ENCODE data around the gene PKP4.

Gene PKP4, protein sequence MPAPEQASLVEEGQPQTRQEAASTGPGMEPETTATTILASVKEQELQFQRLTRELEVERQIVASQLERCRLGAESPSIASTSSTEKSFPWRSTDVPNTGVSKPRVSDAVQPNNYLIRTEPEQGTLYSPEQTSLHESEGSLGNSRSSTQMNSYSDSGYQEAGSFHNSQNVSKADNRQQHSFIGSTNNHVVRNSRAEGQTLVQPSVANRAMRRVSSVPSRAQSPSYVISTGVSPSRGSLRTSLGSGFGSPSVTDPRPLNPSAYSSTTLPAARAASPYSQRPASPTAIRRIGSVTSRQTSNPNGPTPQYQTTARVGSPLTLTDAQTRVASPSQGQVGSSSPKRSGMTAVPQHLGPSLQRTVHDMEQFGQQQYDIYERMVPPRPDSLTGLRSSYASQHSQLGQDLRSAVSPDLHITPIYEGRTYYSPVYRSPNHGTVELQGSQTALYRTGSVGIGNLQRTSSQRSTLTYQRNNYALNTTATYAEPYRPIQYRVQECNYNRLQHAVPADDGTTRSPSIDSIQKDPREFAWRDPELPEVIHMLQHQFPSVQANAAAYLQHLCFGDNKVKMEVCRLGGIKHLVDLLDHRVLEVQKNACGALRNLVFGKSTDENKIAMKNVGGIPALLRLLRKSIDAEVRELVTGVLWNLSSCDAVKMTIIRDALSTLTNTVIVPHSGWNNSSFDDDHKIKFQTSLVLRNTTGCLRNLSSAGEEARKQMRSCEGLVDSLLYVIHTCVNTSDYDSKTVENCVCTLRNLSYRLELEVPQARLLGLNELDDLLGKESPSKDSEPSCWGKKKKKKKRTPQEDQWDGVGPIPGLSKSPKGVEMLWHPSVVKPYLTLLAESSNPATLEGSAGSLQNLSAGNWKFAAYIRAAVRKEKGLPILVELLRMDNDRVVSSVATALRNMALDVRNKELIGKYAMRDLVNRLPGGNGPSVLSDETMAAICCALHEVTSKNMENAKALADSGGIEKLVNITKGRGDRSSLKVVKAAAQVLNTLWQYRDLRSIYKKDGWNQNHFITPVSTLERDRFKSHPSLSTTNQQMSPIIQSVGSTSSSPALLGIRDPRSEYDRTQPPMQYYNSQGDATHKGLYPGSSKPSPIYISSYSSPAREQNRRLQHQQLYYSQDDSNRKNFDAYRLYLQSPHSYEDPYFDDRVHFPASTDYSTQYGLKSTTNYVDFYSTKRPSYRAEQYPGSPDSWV

GRCh38 chr2:158456309-158457066 lies at the start of gene PKP4, which contains the start of gene CCDC148:
Gene PKP4 (plus strand): TSS chr2:158456952. CDS start chr2:158533185, 76,233 bp downstream.
Gene CCDC148 (minus strand): TSS chr2:158456753. CDS start chr2:158456439, 314 bp downstream.
- Histone ChIP-seq H3K4me3 (peak within 1 kb of the TSS; percentile 96), H3K36me3 (ENCODE audit: insufficient read depth, low read length) (no peaks in the 10 kb centered on the region), H3K27ac (no peak within 1 kb of the TSS), H3K9me3 (ENCODE audit: low read depth, low read length) (no peaks in the 10 kb centered on the region), H3K9ac (ENCODE audit: insufficient read length) (peak within 1 kb of the TSS; percentile 80)
- TF ChIP-seq POLR2AphosphoS5 (IDR thresholded peaks at IDR 0.05; ENCODE audit: borderline replicate concordance, low read depth, low read length) (0 out of 2 replicates have a peak, but pooled peaks have one; percentile 15), EZH2 (IDR thresholded peaks at IDR 0.05) (no peak), FOXP2 (optimal IDR thresholded peaks at IDR 0.05; ENCODE audit: control extremely low read depth, extremely low read length, insufficient read depth) (no peak)
- DNase-seq (ENCODE audit: low read depth, low spot score) = no peak

- H3K9ac ChIP-seq (ENCODE audit: insufficient read length) = no peak overlapping the region
- no peaks in the 10 kb centered on the region for H3K36me3 ChIP-seq (ENCODE audit: insufficient read depth, low read length)
- no peak overlapping the region for H3K4me3 ChIP-seq
- no peaks in the 10 kb centered on the region for H3K9me3 ChIP-seq (ENCODE audit: low read depth, low read length)
- TF ChIP-seq FOXP2 (optimal IDR thresholded peaks at IDR 0.05; ENCODE audit: control extremely low read depth, extremely low read length, insufficient read depth) (no peak), POLR2AphosphoS5 (IDR thresholded peaks at IDR 0.05; ENCODE audit: borderline replicate concordance, low read depth, low read length) (no peak), EZH2 (IDR thresholded peaks at IDR 0.05) (no peak)
- no peak for DNase-seq (ENCODE audit: low read depth, low spot score)
- H3K27ac ChIP-seq = no peak overlapping the region
These were observed 49.7 kb upstream of the PKP4 start for GRCh38 chr2:158407031-158407430.

DNA sequence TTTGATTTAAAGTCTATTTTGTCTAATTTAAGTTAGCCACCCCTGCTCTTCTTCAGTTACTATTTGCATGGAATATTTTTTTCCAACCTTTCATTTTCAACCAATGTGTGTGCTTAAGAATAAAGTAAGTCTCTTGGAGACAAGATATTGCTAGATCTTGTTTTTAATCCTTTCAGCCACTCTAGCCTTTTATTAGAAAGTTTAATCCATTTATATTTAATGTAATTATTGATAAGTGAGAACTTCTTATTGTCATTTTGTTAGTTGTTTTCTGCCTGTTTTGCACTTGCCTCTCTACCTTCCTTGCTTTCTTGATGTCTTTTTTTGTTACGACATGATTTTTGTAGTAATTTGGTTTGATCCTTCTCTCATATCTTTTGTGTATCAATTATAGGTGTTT lies 46.6 kb upstream of the PKP4 start:
- H3K4me3 ChIP-seq = no peak overlapping the region
- no peak overlapping the region for H3K9ac ChIP-seq (ENCODE audit: insufficient read length)
- no peak for DNase-seq (ENCODE audit: low read depth, low spot score)
- TF ChIP-seq FOXP2 (optimal IDR thresholded peaks at IDR 0.05; ENCODE audit: control extremely low read depth, extremely low read length, insufficient read depth) = no peak
- no peak for TF ChIP-seq EZH2 (IDR thresholded peaks at IDR 0.05)
- no peak for TF ChIP-seq POLR2AphosphoS5 (IDR thresholded peaks at IDR 0.05; ENCODE audit: borderline replicate concordance, low read depth, low read length)
- H3K27ac ChIP-seq = no peak overlapping the region
- H3K36me3 ChIP-seq (ENCODE audit: insufficient read depth, low read length) = no peaks in the 10 kb centered on the region
- H3K9me3 ChIP-seq (ENCODE audit: low read depth, low read length) = no peaks in the 10 kb centered on the region

DNA sequence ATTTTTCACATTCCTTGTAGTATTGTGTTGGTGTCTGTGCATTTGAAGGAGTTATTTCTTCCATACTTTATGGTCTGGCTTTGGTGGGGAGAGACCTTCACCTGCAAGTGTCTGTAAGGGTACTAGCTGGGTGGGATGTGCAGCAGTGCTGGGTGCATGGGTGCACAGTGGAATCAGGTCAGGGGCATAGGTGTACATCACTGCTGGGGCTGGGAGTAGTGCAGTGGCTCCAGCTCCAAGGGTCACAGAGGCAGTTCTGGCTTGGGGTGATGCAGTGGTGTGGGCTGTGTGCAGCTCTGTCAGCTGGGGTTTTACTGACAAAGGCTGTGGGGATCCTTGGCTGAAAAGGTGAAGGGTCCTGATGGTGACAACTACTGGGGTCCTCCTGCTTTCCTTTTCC lies 45.0 kb upstream of the PKP4 start:
- no peak for DNase-seq (ENCODE audit: low read depth, low spot score)
- no peaks in the 10 kb centered on the region for H3K36me3 ChIP-seq (ENCODE audit: insufficient read depth, low read length)
- H3K9ac ChIP-seq (ENCODE audit: insufficient read length) = no peak overlapping the region
- H3K9me3 ChIP-seq (ENCODE audit: low read depth, low read length) = no peaks in the 10 kb centered on the region
- TF ChIP-seq EZH2 (IDR thresholded peaks at IDR 0.05) (no peak), POLR2AphosphoS5 (IDR thresholded peaks at IDR 0.05; ENCODE audit: borderline replicate concordance, low read depth, low read length) (no peak), FOXP2 (optimal IDR thresholded peaks at IDR 0.05; ENCODE audit: control extremely low read depth, extremely low read length, insufficient read depth) (no peak)
- H3K4me3 ChIP-seq = no peak overlapping the region
- H3K27ac ChIP-seq = no peak overlapping the region

DNA sequence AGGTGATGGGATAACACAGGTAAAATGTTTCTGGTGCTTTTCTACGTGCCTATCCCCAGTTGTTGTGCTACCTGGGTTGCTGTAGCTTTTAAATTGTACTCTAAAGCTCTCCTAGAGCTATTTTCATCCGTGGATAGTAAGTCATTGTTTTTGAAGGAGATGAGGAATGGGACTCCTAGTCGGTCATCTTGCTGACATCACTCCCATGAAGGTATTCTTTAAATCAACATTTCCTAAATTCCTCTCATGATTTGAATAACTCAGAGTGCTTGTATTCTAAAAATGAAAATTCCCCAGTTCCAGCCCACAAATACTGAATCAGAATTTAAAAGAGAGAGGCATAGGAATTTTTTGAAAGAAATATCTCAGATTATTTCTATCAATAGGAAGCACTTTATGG lies 44.5 kb upstream of the PKP4 start:
- Histone ChIP-seq H3K36me3 (ENCODE audit: insufficient read depth, low read length) (no peaks in the 10 kb centered on the region), H3K27ac (no peak overlapping the region), H3K4me3 (no peak overlapping the region), H3K9ac (ENCODE audit: insufficient read length) (no peak overlapping the region), H3K9me3 (ENCODE audit: low read depth, low read length) (no peaks in the 10 kb centered on the region)
- no peak for DNase-seq (ENCODE audit: low read depth, low spot score)
- TF ChIP-seq EZH2 (IDR thresholded peaks at IDR 0.05) (no peak), POLR2AphosphoS5 (IDR thresholded peaks at IDR 0.05; ENCODE audit: borderline replicate concordance, low read depth, low read length) (no peak), FOXP2 (optimal IDR thresholded peaks at IDR 0.05; ENCODE audit: control extremely low read depth, extremely low read length, insufficient read depth) (no peak)

GRCh38 chr2:158413581-158413980 lies 43.2 kb upstream of the PKP4 start:
- Histone ChIP-seq H3K9me3 (ENCODE audit: low read depth, low read length) (no peaks in the 10 kb centered on the region), H3K9ac (ENCODE audit: insufficient read length) (no peak overlapping the region), H3K36me3 (ENCODE audit: insufficient read depth, low read length) (no peaks in the 10 kb centered on the region), H3K27ac (no peak overlapping the region), H3K4me3 (no peak overlapping the region)
- TF ChIP-seq EZH2 (IDR thresholded peaks at IDR 0.05) (no peak), POLR2AphosphoS5 (IDR thresholded peaks at IDR 0.05; ENCODE audit: borderline replicate concordance, low read depth, low read length) (no peak), FOXP2 (optimal IDR thresholded peaks at IDR 0.05; ENCODE audit: control extremely low read depth, extremely low read length, insufficient read depth) (no peak)
- no peak for DNase-seq (ENCODE audit: low read depth, low spot score)

DNA sequence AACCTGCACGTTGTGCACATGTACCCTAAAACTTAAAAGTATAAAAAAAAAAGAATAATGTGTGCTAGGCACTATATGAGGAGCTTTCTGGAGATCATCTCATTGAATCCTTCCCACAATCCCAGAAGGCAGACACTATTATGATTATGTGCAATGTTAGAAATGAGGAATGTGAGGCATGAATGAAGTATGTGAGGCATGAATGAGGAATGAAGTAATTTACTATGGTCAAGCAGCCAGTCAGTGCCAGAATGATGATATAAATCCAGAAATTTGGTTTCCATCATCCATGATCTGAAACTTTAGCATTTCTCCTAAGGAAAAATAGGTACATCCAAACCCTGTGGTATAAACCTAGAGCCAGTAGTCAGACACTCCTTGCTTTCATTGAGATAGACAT lies 42.2 kb upstream of the PKP4 start:
- Histone ChIP-seq H3K36me3 (ENCODE audit: insufficient read depth, low read length) (no peaks in the 10 kb centered on the region), H3K27ac (no peak overlapping the region), H3K9ac (ENCODE audit: insufficient read length) (no peak overlapping the region), H3K4me3 (no peak overlapping the region), H3K9me3 (ENCODE audit: low read depth, low read length) (no peaks in the 10 kb centered on the region)
- no peak for TF ChIP-seq EZH2 (IDR thresholded peaks at IDR 0.05)
- TF ChIP-seq POLR2AphosphoS5 (IDR thresholded peaks at IDR 0.05; ENCODE audit: borderline replicate concordance, low read depth, low read length) = no peak
- TF ChIP-seq FOXP2 (optimal IDR thresholded peaks at IDR 0.05; ENCODE audit: control extremely low read depth, extremely low read length, insufficient read depth) = no peak
- no peak for DNase-seq (ENCODE audit: low read depth, low spot score)
